GM21526 (cell line): Measurements from ENCODE around the gene ITM2C.

Experiments
- ATAC-seq: cut with Tn5 transposase; IDR thresholded peaks from one replicate; pipeline ENCODE4 v1.9.1; 2021; ENCODE audit warnings: moderate library complexity; ENCODE audit not compliant: unreplicated experiment, low FRiP score

Gene ITM2C

DNA sequence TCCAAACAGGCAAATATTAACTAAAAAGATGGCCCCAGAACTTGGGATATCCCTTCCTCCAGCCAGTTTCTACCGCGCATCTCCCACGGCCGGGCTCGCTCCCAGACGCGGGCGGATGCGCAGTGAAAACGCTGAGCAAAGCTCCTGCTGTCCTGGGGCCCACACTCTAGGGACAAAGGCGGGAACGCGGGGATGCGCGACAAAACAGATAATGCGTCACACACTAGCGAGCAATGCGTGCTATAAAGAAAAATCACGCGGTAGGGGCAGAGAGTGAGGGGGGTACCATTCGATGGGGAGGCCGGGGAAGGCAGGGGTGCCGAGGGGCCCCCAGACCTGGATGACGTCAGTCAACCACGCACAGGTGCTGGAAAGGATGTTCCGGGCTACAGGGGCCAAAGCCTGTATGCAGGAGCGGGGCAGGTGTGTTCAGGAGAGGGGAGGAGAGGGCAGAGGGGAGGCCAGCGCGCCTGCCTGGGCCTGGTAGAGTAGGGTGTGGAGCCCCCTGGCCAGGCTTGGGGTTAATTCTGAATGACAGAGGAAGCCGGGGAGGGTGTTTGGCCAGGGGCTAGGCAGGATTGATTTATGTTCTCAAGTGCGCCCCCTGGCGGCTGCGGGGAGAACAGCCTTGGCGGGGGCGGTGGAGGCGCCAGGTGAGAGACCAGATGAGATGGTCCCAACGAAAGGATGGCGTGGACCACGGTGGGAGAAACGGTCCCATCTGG, 14.9 kb upstream of the ITM2C start:
- no peak for ATAC-seq

- ATAC-seq: no peak
These were observed 14.4 kb upstream of the ITM2C start for GRCh38 chr2:230850358-230850658.

GRCh38 chr2:230852113-230852512, 12.6 kb upstream of the ITM2C start:
- no peak for ATAC-seq

DNA sequence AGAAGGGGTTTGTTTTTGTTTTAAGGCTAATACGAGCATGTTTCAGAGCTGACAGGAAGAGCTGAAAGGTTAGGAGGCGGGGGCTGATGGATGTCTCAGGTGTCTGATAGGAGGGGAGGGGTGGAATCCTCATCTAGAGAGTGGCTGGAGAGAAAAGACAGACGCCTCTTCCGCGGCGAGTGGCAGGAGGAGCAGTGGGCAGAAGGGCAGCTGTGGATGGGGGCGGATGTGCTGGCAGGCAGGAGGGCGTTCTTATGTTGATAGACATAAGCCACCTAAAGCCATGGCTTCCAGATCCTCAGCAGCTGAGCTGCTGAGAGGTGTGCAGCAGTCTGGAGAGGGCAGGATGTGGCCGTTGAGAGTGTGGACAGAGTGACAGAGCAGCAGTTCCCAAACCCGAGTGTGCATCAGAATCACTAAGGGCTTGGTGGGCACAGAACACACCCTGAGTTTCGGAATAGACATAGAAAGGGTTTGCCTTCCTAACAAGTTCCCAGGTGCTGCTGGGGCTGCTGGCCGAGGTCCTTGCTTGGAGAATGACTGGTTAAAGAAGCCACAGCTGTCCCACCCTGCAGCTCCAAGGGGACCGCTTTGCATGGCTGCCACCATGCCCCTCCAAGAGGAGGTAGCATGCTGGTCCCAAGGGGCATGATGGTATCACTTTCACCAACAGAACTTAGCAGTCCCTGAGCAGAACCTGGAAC, 3.0 kb upstream of the ITM2C start:
- ATAC-seq: no peak

DNA sequence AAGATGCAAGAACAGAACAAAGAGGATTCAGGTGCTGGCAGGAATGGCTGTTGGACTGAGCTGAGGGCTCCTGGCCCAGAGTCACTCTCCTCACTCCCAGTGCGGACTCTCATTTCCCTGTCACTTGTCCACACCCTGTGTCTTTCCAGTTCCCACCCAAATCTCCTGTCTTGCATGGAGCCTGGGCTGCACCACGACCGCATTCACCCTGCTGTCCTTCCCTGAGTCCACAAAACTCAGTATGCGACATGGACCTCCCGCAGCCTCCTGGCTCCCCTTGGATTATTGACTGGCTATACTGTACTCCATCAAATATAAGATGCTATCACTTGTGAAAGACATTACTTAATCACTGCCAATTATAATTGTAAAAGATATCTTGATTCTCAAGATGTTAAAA, 2.5 kb upstream of the ITM2C start:
- no peak for ATAC-seq

- no peak for ATAC-seq
These were observed 1.7 kb upstream of the ITM2C start for GRCh38 chr2:230863031-230863430.

DNA sequence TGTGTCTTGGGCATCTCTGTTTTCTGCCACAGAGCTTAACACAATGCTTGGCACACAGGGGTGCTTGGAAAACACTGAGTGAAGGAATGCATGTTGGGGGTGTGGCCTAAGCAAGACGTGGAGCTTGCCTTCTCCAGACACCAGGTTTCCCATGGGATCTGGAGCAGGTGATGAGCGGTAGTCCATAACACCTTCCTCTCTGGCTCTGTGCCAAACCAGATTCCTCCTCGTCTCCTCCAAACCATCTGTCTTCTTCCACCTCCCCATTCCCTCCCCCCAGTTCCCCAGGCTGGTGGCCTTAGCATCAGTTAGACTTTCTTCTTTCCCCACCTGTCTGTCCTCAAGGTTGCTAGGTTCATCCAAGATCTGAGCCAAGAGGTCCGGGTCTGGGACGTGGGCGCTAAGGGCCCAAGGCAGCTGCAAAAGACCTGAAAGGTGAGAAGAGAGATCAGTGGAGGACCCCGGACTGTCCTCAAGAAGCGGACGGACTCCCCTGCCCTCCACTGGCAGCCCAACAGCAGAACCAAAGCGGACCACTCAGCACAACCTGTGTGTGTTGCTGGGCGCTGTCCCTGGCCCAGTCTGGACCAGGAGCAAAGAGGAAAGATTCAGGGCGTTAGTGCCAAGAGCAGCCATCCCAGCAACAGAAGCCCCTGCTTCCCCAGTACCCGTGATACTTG, 1.2 kb upstream of the ITM2C start:
- ATAC-seq: no peak

GRCh38 chr2:230864122-230864604, 579 bp upstream of the ITM2C start:
- no peak for ATAC-seq

GRCh38 chr2:230865307-230865765, 594 bp downstream of the ITM2C start:
- ATAC-seq: no peak

- ATAC-seq: no peak
These were observed 1.3 kb downstream of the ITM2C start for GRCh38 chr2:230865766-230866755.

DNA sequence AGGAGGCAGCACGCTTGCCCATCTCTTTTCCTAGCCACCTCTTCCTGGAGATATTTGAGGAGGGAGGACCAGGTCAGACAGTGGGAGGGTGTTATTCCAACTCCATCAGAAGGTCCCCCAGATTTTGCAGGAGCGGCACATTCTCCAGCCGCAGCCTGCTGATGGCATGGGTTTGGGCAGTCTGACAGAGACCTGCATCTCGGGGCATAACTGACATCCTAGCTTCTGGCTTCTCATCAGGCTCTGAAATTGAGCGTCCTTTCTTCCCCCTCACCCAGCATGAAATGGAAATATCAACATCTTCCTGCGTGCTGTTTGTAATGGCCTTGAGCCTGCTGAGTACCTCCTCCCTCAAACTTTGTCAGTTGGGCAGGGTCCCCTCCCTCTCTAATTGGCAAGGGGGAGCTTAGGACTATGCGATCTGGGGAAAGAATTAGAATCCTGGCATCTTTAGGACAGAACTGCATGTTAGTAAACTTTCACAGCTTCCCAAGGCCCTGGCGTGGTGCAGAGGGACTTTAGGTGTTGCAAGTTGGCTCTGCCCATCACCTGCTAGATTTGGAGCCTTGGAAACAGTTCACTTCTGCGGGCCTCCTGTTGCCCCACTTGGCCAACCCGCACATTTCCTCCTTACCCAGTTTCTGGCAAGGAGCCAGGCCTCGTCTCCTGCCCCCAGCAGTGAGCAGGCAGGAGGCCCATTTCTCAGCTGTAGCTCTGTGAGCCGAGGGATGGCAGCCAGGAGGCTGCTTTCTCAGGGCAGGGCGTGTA, 2.2 kb downstream of the ITM2C start:
- ATAC-seq: no peak

GRCh38 chr2:230868161-230868946, 3.6 kb downstream of the ITM2C start:
- ATAC-seq: no peak

GRCh38 chr2:230868947-230869913, 4.5 kb downstream of the ITM2C start:
- no peak for ATAC-seq

- no peak for ATAC-seq
These were observed 5.3 kb downstream of the ITM2C start for GRCh38 chr2:230869914-230870543.

DNA sequence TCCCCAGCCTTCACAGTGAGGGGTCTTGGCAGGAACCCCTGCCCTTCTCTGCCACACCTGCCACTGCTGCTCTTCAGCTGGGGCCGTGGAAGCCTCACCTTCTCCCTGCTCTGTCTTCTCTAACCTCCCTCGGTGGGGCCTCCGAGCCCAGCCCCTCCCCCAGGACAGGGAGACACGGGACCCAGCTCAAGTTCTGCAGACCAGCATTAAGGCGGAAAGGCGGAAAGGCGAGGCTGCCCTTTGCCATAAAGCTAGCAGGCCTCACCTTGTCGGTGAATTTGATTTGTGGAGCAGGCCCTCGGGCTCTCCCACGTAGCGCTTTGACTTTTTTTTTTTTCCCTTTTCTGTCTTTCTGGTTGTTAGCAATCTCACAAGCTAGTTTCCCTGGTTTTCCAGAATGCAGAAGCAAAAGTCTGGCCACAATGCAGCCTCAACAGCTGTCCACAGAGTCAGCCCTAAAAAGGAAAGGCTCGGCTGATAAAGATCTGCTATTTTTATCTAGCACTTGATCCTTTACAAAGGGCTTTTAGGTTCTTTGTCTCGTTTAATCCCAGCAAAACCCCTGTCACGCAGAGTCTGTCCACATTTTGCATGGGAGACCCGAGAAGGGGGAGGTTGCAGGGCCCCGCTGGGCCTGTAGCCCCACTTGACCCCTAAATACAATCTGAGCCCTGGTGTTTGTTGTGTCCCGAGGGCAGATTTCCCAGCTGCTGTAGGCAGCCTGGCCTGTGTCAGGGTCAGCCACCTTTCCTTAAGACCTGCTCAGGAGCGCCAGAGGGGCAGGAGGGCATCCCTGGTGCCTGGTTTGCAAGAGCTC, 6.0 kb downstream of the ITM2C start:
- no peak for ATAC-seq

DNA sequence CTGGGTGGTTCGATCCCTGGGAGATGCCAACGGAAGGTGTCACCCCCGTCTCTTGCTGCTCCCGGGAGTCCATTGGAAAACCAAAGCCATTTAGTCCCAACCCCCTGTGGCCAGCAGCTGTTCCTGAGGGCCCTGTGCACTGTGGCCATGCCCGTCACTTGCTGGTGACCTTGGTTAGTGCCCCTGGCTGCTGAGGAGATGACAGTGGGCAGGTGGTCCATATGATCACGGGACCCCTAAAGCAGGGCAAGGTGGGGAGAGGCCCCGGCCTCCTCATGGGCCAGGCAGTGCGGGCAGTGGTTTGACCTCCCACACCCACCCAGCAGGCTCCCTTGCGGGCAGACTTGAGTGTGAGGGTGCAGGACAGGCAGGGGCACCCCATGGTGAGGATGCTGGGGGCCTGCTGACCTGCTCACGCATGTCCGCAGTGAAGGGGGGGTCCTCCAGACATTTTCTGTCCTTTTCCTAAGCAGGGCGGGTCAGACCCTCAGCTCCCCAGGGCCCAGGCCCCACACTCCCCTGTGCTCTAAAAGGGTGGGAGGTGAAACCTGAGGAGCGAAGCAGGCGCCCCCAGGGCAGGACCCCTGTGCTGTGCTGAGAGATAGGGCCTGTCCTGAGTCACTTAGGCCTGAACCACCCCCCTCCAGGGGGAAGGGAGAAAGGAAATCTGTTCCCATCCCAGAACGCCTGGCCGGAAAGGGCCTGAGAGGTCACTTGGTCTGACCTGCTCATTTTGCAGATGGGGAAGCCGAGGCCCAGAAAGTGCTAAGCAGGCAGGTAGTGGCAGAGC, 6.8 kb downstream of the ITM2C start:
- ATAC-seq: no peak
